Panc1 (cell line): ENCODE data around the gene ZGRF1.

Experiments
- POLR2AphosphoS5 ChIP-seq: IDR thresholded peaks from 2 replicates; pipeline ENCODE4 v1.6.1; 2012; ENCODE audit warnings: mild to moderate bottlenecking, low read depth, low read length, moderate library complexity
- REST ChIP-seq, 2 experiments: IDR thresholded peaks; 2 replicates each; pipeline ENCODE4 v1.6.1; 2011 to 2012; ENCODE audit warnings: low read depth in 2 of 2, control low read depth in 1 of 2, low read length in 1 of 2, mild to moderate bottlenecking in 1 of 2, moderate library complexity in 1 of 2; ENCODE audit not compliant: insufficient read depth in 1 of 2
- SIN3A ChIP-seq: IDR thresholded peaks from 2 replicates; pipeline ENCODE4 v1.6.1; 2012; ENCODE audit warnings: low read depth, mild to moderate bottlenecking, low read length, moderate library complexity, borderline replicate concordance; ENCODE audit not compliant: insufficient read depth
- TCF7L2 ChIP-seq: IDR thresholded peaks from 2 replicates; pipeline ENCODE4 v1.6.1; 2011; ENCODE audit warnings: mild to moderate bottlenecking, low read depth, low read length, inconsistent platforms
- TF ChIP-seq, protein P1 (sequence below): fragments of 450-650 bp; IDR thresholded peaks from 2 replicates; pipeline ENCODE4 v1.5.1; 2017; ENCODE audit warnings: mild to moderate bottlenecking

GRCh38 chr4:112677519-112678091, 40.9 kb upstream of the ZGRF1 start:
- TF ChIP-seq TCF7L2 (no peak), POLR2AphosphoS5 (no peak), REST (IDR thresholded peaks at IDR 0.05; ENCODE audit: insufficient read depth in 1 of 2, low read depth in 2 of 2, low read length in 1 of 2) (no peak), SIN3A (no peak)
- TF ChIP-seq, protein P1, sequence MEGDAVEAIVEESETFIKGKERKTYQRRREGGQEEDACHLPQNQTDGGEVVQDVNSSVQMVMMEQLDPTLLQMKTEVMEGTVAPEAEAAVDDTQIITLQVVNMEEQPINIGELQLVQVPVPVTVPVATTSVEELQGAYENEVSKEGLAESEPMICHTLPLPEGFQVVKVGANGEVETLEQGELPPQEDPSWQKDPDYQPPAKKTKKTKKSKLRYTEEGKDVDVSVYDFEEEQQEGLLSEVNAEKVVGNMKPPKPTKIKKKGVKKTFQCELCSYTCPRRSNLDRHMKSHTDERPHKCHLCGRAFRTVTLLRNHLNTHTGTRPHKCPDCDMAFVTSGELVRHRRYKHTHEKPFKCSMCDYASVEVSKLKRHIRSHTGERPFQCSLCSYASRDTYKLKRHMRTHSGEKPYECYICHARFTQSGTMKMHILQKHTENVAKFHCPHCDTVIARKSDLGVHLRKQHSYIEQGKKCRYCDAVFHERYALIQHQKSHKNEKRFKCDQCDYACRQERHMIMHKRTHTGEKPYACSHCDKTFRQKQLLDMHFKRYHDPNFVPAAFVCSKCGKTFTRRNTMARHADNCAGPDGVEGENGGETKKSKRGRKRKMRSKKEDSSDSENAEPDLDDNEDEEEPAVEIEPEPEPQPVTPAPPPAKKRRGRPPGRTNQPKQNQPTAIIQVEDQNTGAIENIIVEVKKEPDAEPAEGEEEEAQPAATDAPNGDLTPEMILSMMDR, result no peak
